Left ventricle myocardium inferior (tissue), 1 donor: ENCODE data around the gene DNER. TPM values are rescaled to one million over a fixed set of nuclear protein-coding genes. Genes with fewer than 3 reads are reported as not detected.

Experiments
- DNase-seq: peaks from one replicate; pipeline ENCODE4 v3.0.0-alpha.2; 2020
- H3K27ac ChIP-seq: fragments of 200-600 bp; replicated peaks from 2 replicates; pipeline ENCODE4 v1.8.0; 2021
- H3K27me3 ChIP-seq: fragments of 200-600 bp; 2 replicates; pipeline ENCODE4 v1.8.0; 2021; ENCODE audit warnings: low read depth
- H3K36me3 ChIP-seq: fragments of 200-600 bp; 2 replicates; pipeline ENCODE4 v1.8.0; 2021
- H3K4me1 ChIP-seq: fragments of 200-600 bp; 2 replicates; pipeline ENCODE4 v1.8.0; 2021
- H3K4me3 ChIP-seq: fragments of 200-600 bp; 2 replicates; pipeline ENCODE4 v1.8.0; 2021; ENCODE audit warnings: mild to moderate bottlenecking, moderate library complexity
- H3K9me3 ChIP-seq: fragments of 200-600 bp; replicated peaks from 2 replicates; pipeline ENCODE4 v1.8.0; 2021
- intact Hi-C: fragments of 100-400 bp; cut with micrococcal nuclease; formaldehyde crosslinking; loops from one replicate; pipeline ENCODE4 v1.11.0; 2022
- total RNA-seq: library from RNA; stranded (reverse); fragmentation: NEBNext Ultra II Directional; extraction: Animal tissue kit (Norgen Biotek cat#: 25700); gene quantifications from one replicate; pipeline ENCODE4 v1.2.1, GENCODE V29; 2021
- TF ChIP-seq, protein P1 (sequence below): fragments of 200-600 bp; IDR thresholded peaks from 2 replicates; pipeline ENCODE4 v1.8.0; 2021; ENCODE audit warnings: antibody characterized with exemption, mild to moderate bottlenecking, borderline replicate concordance
- donor health status: DM: no; HTN: yes; CAD: no; lungs with severe emphysema.

The DNER gene
- total RNA-seq, 1 donor from 2014 or later: 2.3 TPM

DNA sequence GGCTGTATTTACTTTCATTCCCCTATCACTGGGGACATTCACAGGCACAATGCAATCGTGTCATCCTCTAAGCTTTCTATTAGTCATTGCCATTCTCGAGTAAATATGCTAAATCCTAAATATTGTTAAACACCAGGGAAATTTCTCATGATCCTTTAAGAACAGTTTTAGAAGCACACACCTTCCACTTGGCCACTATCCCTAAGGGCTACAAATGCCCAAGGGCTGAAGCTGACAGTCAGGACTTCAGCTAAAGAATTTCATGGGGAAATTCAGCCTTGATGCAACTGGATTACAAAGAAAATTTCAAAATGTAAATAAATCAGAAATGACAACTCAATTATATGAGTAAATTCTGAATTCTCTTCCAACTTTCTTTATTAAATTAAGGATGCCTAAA is 280.2 kb downstream of the DNER start:
- Histone ChIP-seq H3K36me3 (no peaks in the 10 kb centered on the region), H3K4me3 (no peak overlapping the region), H3K27me3 (no peaks in the 10 kb centered on the region), H3K4me1 (peaks cover 6% of the 10 kb centered on the region), H3K9me3 (no peaks in the 10 kb centered on the region), H3K27ac (no peak overlapping the region)
- TF ChIP-seq, protein P1, sequence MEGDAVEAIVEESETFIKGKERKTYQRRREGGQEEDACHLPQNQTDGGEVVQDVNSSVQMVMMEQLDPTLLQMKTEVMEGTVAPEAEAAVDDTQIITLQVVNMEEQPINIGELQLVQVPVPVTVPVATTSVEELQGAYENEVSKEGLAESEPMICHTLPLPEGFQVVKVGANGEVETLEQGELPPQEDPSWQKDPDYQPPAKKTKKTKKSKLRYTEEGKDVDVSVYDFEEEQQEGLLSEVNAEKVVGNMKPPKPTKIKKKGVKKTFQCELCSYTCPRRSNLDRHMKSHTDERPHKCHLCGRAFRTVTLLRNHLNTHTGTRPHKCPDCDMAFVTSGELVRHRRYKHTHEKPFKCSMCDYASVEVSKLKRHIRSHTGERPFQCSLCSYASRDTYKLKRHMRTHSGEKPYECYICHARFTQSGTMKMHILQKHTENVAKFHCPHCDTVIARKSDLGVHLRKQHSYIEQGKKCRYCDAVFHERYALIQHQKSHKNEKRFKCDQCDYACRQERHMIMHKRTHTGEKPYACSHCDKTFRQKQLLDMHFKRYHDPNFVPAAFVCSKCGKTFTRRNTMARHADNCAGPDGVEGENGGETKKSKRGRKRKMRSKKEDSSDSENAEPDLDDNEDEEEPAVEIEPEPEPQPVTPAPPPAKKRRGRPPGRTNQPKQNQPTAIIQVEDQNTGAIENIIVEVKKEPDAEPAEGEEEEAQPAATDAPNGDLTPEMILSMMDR: no peak
- intact Hi-C loops: no loop called here
- no peak for DNase-seq

DNA sequence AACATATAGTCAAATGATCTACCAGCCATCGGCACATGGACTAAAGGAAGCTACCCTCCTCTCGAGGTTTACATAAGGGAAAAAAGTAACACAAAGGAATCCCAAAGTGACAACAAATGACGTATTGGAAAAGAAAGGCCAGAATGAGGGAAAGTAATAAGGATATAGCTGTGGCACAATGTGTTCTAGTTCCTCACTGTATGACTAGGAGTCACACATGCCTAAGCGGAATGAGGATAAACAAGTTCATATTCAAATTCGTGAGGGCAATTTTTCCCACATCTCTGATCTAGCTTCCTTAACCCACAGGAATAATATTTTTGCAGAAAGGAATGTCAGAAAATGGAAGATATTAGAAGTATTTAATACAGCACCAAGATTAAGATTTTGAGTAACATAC is 281.0 kb downstream of the DNER start:
- intact Hi-C loops: no loop called here
- Histone ChIP-seq H3K27me3 (no peaks in the 10 kb centered on the region), H3K4me1 (peaks cover 6% of the 10 kb centered on the region), H3K4me3 (no peak overlapping the region), H3K27ac (no peak overlapping the region), H3K9me3 (no peaks in the 10 kb centered on the region), H3K36me3 (no peaks in the 10 kb centered on the region)
- TF ChIP-seq, protein P1: no peak
- DNase-seq: no peak

DNA sequence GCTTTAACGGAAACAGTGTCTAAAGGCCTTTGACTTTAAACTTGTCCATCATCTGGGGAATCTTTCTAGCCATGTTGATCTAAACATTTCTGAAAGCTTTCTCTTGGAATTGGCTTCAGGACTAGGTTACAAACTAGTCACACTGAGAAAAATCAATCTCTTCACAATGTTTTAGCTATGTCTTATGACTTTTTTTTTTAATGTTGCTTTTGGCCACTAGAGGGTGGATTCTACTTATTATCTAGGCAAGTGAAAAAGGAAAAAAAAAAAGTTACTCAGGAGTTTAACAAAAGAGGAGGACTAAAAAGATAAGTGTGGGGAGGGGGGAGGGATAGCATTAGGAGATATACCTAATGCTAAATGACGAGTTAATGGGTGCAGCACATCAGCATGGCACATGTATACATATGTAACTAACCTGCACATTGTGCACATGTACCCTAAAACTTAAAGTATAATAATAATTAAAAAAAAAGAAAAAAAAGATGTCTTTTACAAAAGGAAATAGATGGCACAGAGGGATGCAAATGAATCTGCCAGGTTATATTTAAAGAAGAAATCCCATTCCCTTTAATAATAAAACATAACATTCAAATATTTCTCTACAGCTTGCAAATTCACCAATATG is 282.9 kb downstream of the DNER start:
- no peak for DNase-seq
- Histone ChIP-seq H3K27me3 (no peaks in the 10 kb centered on the region), H3K4me1 (peaks cover 6% of the 10 kb centered on the region), H3K36me3 (no peaks in the 10 kb centered on the region), H3K9me3 (no peaks in the 10 kb centered on the region), H3K27ac (no peak overlapping the region), H3K4me3 (no peak overlapping the region)
- intact Hi-C loops: loop anchor here (2.0 kb wide), 1 partner anchor 155 kb away; no protein-coding TSS in a partner anchor
- TF ChIP-seq, protein P1: peak; percentile 60

DNA sequence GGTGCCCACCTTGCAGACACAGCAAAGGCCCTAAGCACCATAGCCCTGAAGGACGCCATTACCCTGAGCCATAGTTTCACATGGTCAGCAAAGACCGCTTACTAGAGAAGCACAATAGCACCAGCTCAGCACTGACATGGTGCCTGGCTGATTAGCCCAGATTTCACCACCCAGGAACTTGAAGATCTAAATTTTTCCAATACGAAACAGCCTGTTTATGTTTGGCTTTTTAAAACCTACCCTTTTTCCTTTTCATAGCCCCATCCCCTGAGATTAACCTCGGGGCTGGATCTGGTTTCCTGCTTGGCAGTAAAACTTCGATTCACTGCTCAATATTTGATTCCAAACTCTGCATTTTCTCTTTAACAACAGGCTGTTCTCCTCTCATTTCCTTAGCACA is 284.8 kb downstream of the DNER start:
- TF ChIP-seq, protein P1: no peak
- intact Hi-C loops: no loop called here
- H3K27ac ChIP-seq: peak overlapping the region; percentile 58
- no peaks in the 10 kb centered on the region for H3K36me3 ChIP-seq
- H3K4me3 ChIP-seq: no peak overlapping the region
- DNase-seq: no peak
- H3K4me1 ChIP-seq: peaks cover 6% of the 10 kb centered on the region
- H3K27me3 ChIP-seq: no peaks in the 10 kb centered on the region
- no peaks in the 10 kb centered on the region for H3K9me3 ChIP-seq

DNA sequence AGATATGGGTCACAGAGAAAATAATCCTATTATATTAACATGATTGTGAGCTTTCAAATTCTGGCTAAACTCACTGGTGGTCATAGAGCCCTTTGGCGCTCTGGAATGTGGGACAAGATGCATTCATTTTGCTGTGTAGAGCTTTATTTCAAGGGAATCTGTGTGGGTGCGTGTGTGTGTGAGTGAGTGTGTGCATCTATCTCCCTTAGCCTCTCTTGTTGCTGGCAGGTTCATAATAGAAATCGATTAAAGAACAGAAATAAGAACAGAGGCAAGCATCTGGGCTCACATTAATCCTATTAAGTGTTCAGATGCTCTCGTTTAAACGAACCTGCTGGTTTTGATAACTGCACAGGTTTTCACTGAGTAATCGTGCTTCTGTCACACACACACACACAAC is 287.9 kb downstream of the DNER start:
- TF ChIP-seq, protein P1: no peak
- no peaks in the 10 kb centered on the region for H3K27me3 ChIP-seq
- intact Hi-C loops: no loop called here
- H3K36me3 ChIP-seq: no peaks in the 10 kb centered on the region
- H3K9me3 ChIP-seq: peaks cover 5% of the 10 kb centered on the region
- no peak overlapping the region for H3K4me3 ChIP-seq
- H3K4me1 ChIP-seq: peaks cover 6% of the 10 kb centered on the region
- no peak for DNase-seq
- no peak overlapping the region for H3K27ac ChIP-seq

DNA sequence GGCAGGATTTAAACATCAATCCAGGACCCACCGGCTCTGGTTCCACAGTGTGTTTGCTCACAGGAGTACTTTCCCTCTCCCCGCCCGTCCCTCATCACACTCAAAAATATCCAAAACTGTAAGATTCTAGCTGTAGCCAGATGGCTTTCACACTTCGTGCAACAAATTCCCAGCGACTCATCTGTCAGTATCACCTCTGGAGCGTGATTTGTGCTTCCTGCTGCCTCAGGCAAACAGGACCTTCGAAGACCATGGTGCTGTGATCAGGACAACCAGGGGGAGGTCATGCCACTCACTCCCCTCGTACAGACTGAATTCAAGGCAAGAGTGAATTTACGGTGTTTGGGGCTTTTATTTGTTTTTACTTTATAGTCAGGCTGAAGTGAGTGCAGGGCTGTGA is 288.8 kb downstream of the DNER start:
- no peak for DNase-seq
- no peak overlapping the region for H3K4me3 ChIP-seq
- TF ChIP-seq, protein P1: no peak
- no peaks in the 10 kb centered on the region for H3K36me3 ChIP-seq
- peaks cover 6% of the 10 kb centered on the region for H3K4me1 ChIP-seq
- no peaks in the 10 kb centered on the region for H3K27me3 ChIP-seq
- H3K27ac ChIP-seq: no peak overlapping the region
- peaks cover 5% of the 10 kb centered on the region for H3K9me3 ChIP-seq
- intact Hi-C loops: no loop called here
